GM19397 (cell line): ENCODE results near the gene TOMM7.
"Not testable (repeated sequence)": the region's sequence is repeated elsewhere in the genome, so short reads cannot be mapped to it uniquely, and the experiment has no call there.

Experiments used
- ATAC-seq: cut with Tn5 transposase; IDR thresholded peaks from one replicate; pipeline ENCODE4 v1.9.1; 2021; ENCODE audit warnings: mild to moderate bottlenecking, moderate library complexity; ENCODE audit not compliant: unreplicated experiment

The TOMM7 gene

DNA sequence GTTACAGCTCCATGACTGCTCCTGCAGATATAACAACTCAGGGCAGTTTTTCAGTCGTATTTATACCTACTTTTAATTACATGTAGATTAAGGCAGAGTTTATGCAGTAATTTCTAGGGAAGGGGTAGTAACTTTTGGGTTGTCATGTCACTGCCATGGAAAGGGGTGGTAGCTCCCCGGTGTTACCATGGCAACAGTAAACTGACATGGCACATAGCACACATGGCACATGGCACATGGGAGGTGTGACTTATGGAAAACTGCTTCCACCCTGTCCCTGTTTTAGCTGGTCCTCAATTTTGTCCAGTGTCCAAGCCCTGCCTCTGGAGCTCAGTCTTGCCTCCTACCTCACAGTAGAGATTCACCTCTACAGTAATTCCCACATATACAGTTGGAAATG, 3.9 kb upstream of the TOMM7 start:
- ATAC-seq: no peak

DNA sequence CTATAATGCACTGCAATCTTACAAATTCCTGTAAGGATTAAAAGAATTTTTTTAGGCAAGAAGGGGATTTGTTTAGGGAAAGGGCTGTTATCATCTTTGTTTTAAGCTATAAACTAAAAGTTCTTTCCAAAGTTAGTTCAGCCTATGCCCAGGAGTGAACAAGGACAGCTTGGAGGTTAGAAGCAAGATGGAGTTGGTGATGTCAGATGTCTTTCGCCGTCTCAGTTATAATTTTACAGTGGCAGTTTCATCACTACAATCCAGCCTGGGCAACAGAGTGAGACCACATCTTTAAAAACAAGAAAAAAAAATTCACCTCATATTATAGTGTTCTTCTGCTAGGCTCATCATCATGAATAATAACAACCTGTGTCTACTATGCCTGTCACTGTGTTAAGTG, 2.1 kb upstream of the TOMM7 start:
- ATAC-seq: no peak

DNA sequence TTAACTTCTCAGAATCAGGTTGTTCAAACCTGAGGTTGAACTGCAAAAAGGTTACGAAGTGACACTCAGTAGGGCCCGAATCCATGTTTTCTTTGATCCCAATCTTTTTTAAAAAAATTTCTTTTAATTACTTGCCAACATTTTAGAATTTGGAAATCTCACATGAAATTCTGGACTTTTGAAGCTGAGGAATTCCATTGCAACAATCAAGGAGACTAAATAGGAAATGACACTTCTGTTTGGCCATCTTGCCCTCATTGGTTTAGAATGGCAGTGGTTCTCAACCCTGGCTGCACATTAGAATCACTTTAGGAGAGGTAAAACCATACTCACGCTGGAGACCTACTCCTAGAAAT, 471 bp upstream of the TOMM7 start:
- no peak for ATAC-seq

DNA sequence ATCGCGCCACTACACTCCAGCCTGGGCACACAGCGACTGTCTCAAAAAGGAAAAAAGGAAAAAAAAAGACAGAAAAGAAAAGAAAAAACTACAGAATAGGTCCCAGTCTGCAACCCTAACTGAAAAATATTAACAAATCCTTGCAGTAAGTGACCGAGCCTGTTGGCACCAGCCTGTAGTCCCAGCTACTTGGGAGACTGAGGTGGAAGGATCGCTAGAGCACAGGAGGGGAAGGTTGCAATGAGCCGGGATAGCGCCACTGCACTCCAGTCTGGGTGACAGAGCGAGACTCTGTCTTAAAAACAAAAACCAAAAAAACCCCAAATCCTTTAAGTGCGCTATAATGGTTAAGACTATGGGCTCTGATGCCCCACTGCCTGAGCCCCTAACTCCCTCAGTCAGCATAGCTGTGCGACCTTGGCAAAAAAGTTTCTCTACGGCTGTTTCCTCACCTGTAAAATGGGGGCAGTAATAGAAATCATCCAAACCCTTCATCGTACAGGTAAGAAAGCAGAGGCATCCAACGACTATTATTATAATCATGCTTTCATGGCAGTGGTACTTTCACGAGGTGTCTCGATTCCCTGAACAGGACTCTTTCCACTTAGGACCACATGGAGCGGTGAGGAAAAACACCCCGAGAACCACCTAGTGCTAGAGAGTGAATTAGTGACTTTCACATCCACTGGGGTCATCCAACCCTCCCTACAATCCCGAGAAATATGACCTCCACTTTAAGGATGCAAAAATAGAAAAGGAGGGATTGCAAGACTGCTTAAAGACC, 755 bp downstream of the TOMM7 start:
- no peak for ATAC-seq

DNA sequence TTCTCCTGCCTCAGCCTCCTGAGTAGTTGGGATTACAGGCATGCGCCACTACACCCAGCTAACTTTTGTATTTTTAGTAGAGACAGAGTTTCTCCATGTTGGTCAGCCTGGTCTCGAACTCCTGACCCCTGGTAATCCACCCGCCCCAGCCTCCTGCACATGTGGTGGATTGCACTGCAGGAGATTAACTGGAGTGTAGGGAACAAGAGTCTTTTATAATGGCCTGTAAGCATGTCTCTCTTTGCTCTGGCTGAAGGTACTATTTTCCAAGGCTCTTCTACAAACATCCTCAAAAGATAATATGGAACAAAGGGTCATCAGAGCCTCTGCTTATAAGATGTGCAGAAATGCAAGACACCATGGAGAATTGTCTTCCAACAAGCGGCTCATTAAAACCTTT, 3.2 kb downstream of the TOMM7 start:
- ATAC-seq: no peak

DNA sequence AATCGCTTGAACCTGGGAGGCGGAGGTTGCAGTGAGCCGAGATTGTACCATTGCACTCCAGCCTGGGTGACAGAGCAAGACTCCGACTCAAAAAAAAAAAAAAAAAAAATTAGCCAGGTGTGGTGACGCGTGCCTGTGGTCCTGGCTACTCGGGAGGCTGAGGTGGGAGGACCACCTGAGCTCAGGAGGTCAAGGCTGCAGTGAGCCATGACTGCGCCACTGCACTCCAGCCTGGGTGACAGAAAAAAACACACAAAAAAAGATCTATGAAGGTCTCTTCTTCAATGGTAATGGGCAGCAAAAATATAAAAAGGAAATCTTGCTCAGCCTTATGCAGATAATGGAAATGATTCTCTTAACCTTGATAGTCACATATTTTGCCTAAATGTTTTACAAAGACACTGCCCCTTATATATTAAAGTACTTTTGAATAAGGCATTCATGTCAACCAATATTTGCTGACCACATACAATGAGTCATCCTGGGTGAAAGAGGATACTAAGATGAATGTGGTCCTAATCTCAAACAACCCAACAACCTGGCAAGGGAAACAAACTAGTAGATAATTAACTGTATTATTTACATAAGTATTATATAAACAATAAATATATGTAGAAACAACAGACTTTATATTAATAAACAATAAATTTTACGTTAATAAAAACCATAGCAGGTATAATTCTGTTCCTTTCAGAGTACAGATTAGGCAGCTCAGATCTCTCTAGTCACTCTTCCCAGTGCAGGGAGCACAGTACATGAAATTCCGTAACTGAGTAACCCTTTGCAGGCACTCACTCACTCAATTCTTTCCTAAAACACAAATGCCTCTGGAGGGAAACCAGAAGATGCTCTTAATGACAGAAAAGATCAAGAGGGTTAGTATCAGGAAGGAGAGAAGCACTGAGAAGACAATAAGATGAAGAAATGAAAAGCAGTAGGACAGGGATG, 8.1 kb downstream of the TOMM7 start:
- ATAC-seq: no peak

DNA sequence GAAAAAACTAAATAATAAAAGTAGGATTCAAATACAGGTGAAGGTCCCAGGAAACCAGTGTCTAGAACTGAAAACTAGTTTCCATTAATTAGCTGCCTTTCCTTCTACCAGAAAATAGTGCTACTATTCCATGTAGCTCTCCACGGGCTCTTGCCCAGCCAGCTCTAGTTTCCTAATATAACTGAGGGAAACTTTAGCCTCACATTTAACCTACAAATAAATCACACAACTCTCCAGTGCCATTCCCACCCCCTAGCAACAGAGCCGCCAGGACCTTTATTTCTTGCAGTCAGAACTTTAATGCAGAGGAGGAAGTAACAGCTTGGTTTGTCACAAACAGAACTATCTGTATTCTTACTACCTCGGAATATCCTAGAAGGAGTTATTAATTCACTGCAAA, 10.3 kb downstream of the TOMM7 start:
- ATAC-seq: no peak

DNA sequence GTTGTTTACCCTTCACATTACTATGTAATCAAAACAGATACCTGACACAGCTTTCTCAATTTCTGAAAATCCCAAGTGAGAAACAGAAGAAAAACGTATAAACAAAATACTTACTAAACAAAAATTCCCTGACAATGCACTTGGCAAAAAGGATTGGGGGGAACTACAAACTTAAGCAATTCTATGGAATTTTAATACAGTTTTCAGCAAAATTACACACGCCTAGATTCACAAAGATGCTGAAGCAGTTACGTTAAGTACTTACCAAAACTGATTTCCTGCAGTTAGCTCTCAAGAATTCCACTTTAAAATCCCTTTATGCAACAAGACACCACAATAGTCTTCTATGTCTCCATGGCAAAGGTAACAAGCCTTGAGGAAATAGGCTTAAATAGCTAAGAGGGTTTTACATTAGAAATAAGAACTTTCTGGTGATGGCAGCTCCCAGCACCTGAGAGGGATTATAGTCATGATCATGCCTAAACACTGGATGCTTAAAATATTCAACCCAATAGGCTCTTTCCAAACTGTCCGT, 10.8 kb downstream of the TOMM7 start:
- no peak for ATAC-seq

DNA sequence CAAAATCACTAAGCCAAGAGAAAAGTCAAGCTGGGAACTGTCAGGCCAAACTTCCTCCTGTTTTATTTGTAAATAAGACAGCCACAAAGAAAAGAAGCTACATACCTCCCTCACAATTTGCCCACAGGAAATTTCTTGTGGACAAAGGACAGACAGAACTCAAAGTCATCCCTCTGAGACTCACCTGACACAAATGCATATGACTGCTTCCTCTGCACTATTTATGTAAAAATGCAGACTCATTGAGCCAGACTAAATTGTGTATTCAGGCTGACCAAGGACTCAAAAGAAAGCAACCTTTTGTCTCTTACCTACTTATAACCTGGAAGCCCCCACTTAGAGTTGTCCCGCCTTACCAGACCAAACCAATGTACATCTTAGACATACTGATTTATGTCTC, 11.8 kb downstream of the TOMM7 start:
- no peak for ATAC-seq

DNA sequence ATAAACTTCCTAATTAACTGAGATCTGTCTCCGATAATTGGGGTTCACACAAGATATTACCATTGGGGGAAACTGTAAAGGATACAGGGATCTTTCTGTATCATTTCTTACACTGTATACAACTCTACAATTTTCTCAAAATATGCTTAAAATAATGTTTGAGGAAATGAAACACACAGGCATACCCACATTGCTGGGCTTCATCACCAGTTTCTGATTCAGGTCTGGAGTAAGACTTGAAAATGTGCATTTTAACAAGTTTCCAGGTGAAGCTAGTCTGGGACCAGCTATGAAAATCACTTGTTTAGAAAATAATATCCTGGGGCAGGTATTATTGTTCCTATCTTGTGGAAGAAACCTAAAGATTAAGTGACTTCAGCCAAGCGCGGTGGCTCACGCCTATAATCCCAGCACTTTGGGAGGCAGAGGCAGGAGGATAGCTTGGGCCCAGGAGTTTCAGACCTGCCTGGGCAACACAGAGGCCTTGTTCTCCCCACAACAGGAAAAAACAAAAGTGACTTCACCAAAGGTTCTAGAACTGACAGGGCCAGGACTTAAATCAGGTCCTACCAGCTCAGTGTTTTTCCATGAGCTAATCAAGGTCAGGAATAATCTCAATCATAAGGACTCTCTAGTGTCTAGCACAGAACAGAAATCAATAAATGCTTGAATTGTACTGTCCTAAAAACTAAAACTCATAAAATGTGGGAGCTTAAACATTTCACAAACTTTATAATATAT, 12.6 kb downstream of the TOMM7 start:
- no peak for ATAC-seq

DNA sequence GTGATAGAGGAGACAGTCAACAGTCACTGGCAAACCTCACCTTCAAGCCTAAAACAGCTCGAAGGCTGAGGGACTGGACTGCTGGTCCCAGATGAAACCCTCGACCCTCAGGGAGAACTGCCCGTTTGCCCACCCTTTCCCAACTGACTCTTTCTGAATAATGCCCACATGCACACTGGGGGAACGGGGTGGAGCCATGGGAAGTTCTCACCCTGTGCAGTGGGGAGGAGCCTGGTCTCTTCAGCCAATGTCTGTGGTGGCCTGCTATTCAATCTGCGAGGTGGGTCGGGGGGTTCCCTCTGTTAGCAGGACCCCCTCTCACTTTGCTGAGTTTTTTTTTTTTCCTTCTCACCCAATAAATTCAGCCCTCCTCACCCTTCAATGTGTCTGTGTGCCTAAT, 14.5 kb downstream of the TOMM7 start:
- no peak for ATAC-seq

DNA sequence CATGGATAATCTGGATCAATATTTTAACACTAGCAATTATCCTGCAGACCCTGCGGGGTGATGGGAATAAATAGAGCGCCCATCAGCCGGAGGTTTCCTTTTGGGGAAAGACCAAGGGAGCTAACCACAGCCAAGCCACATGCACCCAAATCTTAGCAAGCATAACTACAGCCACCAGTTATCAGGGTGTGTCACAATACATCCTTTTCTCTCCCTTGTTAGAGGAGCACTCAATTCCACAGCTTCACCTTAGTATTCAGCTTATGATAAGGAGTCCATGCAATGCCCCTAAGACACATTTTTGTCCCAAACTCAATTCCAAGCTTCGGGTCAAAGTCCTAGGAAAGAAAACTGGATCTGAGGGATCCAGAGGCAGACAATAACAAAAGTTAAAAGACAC, 15.9 kb downstream of the TOMM7 start:
- ATAC-seq: no peak

DNA sequence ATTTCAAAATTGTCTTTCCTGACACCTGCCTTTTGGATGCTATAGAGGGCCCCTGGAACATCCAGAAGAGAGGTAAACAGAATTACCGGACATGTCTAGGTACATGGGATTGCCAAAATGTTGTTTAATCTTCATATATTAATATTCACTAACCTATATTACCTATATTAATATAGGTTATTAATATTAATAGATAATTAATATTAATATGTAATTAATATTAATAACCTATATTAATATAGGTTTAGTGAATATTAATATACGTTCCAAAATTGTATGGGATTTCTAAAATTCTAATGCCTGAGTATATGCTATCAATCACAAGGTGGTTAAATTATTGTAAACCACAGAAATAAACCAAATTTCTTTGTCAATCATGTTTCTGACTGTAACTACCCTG, 17.4 kb downstream of the TOMM7 start:
- ATAC-seq: no peak

DNA sequence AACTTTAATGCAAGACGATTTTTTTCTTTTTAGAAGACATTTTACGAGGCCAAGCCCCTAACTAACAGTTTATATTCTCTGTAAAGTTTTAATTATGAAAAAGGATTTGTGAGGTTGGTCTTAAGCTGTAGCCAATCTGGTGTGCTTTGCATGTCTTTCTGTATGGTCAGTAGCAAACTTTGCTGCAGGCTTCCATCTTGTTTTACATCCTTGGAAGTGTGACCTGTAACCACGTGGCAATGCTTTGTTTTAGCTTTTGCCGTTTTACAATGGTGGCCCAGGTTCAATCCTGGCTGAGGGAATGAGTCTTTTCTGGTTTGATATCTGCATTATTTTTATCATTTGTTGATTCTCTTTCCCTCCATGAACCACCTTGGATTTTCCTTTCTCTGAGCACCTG, 19.8 kb downstream of the TOMM7 start:
- not testable (repeated sequence) for ATAC-seq

DNA sequence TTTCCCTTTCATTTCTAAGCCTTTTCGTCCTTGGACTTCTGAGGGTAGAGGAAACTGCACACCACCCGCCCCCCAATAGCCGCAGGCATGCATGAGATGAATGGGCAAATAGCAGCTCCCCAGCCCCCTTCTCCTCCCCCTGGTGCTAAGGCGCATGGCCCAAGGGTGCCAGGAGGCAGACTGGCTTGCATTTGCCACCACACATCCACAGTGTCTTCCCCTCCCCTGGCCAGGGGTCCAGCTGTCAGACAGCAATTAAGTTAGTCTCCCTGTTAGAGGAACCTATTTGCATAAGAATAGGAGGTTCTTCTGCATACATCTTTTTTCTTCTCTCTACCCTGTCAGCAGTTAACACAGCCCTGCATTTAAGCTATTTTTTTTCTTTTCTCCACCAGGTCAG, 20.2 kb downstream of the TOMM7 start:
- no peak for ATAC-seq

DNA sequence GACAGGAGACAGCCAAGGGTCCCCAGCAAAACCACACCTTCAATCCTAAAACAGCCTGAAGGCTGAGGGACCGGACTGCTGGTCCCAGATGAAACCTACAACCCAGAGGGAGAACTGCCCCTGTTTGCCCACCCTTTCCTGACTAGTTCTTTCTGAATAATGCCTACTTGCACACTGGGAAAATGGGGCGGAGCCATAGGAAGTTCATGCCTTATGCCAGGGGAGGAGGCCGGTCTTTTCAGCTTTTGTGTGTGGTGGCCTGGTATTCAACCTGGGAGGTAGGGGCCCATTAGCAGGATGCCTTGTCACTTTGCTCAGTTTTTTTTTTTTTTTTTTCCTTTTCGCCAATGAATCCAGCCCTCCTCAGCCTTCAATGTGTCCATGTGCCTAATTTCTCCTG, 20.7 kb downstream of the TOMM7 start:
- ATAC-seq: no peak

DNA sequence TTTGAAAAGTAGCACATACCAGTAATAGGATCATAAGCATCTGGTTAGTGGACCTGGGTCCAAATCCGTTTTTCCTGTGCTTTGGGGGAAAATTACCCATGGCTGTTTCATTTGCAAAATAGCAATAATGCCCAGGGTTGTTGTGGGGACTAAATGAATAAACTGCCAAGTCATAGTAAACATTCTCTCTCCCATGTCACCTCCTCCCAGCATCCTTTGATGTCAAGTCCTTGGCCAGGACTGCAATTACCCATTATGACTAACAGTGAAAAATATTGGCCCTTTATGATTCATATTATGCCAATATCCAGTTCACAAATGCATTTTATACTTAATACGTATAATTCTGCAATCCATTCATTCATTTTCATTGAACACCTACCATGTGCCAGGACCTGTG, 23.0 kb downstream of the TOMM7 start:
- ATAC-seq: no peak

DNA sequence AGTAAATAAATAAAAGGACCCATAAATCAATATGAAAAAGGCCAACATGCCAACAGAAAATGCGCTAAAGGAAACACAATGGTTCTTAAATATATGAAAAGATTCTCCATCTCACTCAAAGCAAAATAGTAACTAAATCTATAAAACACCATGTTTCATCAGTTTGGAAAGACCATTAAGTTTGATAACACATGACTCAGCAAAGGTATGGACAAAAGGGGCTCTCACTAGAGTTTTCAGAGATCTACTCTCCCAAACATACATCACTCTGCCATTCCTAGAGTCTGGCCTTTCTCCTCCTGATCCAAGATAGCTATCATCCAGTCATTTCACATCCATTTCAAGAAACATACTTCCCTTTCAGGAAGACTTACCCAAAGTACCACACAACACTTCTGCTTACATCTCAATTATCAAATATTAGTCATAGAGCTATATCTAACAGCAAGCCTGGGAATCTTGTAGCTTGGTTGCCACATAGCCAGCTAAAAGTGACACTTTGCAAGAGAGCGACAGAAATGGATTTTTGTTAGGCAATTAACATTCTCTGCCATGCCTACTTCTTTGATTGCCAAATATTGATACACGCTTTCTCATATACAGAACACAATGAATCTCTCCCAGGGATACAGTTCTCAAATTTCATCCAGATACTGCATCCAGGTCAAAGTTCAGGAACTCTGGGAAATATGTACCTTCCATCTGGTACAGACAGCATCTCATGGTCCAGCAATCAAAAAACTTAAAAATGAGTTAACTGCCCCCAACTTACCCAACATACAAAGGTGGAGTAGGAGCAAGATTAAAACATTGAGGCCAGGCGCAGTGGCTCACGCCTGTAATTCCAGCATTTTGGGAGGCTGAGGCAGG, 28.8 kb downstream of the TOMM7 start:
- no peak for ATAC-seq

DNA sequence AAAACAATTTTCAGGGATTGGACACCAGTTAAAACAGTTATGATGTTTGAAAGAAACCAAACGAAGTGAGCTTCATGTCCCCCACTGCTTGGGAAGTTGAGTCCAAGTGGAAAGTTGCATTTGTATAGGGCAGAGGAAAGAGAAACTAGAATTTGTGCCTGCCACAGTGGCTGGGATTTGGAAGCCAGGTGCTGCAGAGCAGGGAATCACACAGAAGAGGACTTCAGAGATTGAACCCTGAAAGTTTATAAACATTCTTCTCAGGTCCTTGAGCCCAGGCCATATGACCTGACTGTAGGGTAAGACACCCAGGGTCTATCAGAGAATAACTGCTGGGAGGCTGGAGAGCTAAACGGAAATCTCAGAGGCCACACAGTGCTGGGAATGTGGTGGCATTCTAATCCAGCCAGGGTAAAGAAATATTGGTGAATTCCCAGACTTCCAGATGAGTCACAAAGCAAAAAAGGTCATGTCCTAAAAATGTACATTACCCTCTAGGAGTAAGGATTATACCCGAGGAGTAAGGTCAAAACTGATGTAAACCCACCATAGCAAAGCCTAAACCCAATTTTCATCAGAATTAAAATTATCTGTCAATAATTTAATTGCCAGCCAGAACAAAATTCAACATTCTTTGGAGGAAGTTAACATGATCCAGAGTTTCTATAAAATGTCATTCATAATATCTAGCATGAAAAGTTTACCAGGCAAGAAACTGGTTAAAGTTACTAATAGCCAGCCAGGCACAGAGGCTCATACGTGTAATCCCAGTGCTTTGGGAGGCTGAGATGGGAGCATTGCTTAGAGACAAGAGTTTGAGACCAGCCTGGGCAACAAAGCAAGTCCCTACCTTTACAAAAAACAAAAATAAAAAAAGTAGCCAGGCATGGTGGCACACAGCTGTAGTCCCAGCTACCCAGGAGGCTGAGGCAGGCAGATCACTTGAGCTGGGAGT, 31.2 kb downstream of the TOMM7 start:
- ATAC-seq: no peak
